Measurements from ENCODE around the gene KCNQ1.

Gene KCNQ1

GRCh38 chr11:2441171-2441570 lies 3.6 kb upstream of the KCNQ1 start:
- DNase-seq (no peak), ATAC-seq (no peak)

- DNase-seq (no peak), ATAC-seq (no peak)
Measured at GRCh38 chr11:2442589-2442988, 2.2 kb upstream of the KCNQ1 start.

GRCh38 chr11:2443406-2443805 lies 1.4 kb upstream of the KCNQ1 start:
- ATAC-seq: no peak
- DNase-seq: no peak

- DNase-seq (peak; percentile 82), ATAC-seq (no peak)
Measured at GRCh38 chr11:2443881-2444820, 657 bp upstream of the KCNQ1 start, which contains the start of gene TRPM5. TRPM5 (minus strand) TSS chr11:2444514; CDS start chr11:2423036, 21,478 bp downstream.

GRCh38 chr11:2445746-2446551 lies 1.1 kb downstream of the KCNQ1 start:
- ATAC-seq: no peak
- DNase-seq: no peak

GRCh38 chr11:2446590-2447252 lies 1.9 kb downstream of the KCNQ1 start:
- peak; percentile 23 for DNase-seq
- ATAC-seq: no peak

GRCh38 chr11:2447253-2447950 lies 2.6 kb downstream of the KCNQ1 start:
- ATAC-seq: no peak
- no peak for DNase-seq

- ATAC-seq (no peak), DNase-seq (no peak)
Measured at GRCh38 chr11:2447951-2448650, 3.3 kb downstream of the KCNQ1 start.

GRCh38 chr11:2448661-2449547 lies 4.1 kb downstream of the KCNQ1 start:
- DNase-seq (no peak), ATAC-seq (no peak)

GRCh38 chr11:2449548-2450320 lies 4.9 kb downstream of the KCNQ1 start:
- DNase-seq (no peak), ATAC-seq (no peak)

- ATAC-seq (no peak), DNase-seq (no peak)
Measured at GRCh38 chr11:2450321-2451041, 5.7 kb downstream of the KCNQ1 start.

- DNase-seq: no peak
Measured at GRCh38 chr11:2451336-2451735, 6.5 kb downstream of the KCNQ1 start.

GRCh38 chr11:2451916-2452315 lies 7.1 kb downstream of the KCNQ1 start:
- ATAC-seq (no peak), DNase-seq (no peak)

More at GRCh38 chr11:2451336-2451735, 6.5 kb downstream of the KCNQ1 start:
- no peak for ATAC-seq

GRCh38 chr11:2452321-2453012 lies 7.7 kb downstream of the KCNQ1 start:
- ATAC-seq: no peak
- DNase-seq: no peak

GRCh38 chr11:2453436-2453835 lies 8.6 kb downstream of the KCNQ1 start:
- DNase-seq (no peak), ATAC-seq (no peak)

- no peak for ATAC-seq
- DNase-seq: no peak
Measured at GRCh38 chr11:2458321-2458720, 13.5 kb downstream of the KCNQ1 start.

- ATAC-seq (no peak), DNase-seq (no peak)
Measured at GRCh38 chr11:2459016-2459725, 14.4 kb downstream of the KCNQ1 start.

Data from stimulated activated naive CD8-positive, alpha-beta T cell treated with anti-CD3 and anti-CD28 coated beads, Interleukin-15, Interleukin-2, amounts not matched to agents 100 U/mL and 50 U/mL, for 24 hours (primary cell).